Fibroblast of the aortic adventitia (primary cell): ENCODE results near the gene KCNJ10. TPM values are rescaled to one million over a fixed set of nuclear protein-coding genes. Genes with fewer than 3 reads are reported as not detected.

Source experiments
- DNase-seq: peaks from one replicate; pipeline ENCODE4 v3.0.0-alpha.2; 2010; ENCODE audit warnings: low read depth
- H3K4me3 ChIP-seq: 2 replicates; pipeline ENCODE4 v1.5.1; 2011; ENCODE audit warnings: low read depth, mild to moderate bottlenecking, control low read depth, low read length, moderate library complexity
- CTCF ChIP-seq: IDR thresholded peaks from 2 replicates; pipeline ENCODE4 v1.5.1; 2011; ENCODE audit warnings: mild to moderate bottlenecking, low read length, control low read depth, inconsistent platforms; ENCODE audit not compliant: insufficient read depth
- total RNA-seq: library from RNA; depleted of rRNA; stranded (reverse); fragments of >200 nt; gene quantifications from 2 replicates; pipeline ENCODE4 v1.2.3, GENCODE V29; 2012; ENCODE audit warnings: low replicate concordance

KCNJ10 gene
- total RNA-seq, 1 donor: not detected

GRCh38 chr1:159964144-159964543 lies 105.8 kb downstream of the KCNJ10 start:
- TF ChIP-seq CTCF: no peak
- peak overlapping the region; percentile 16 for H3K4me3 ChIP-seq
- no peak for DNase-seq

DNA sequence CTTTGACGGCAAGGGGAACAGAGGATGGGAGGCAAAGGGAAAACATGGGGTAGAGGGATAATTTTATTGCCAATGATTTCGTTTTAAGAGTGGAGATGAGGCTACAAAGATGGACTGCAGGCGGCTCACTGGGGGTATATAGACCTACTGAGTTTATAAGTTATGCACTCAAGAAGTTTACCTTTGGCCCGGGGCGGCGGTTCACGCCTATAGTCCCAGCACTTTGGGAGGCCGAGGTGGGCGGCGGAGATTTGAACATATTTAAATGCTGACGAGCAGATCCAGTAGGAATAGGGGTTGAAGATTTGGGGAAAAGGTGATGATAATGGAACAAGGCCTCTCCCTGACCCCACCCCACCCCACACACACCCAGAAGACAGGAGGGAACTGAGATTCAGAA lies 107.8 kb downstream of the KCNJ10 start:
- no peak for DNase-seq
- no peak for TF ChIP-seq CTCF
- peak overlapping the region; percentile 92 for H3K4me3 ChIP-seq

- H3K4me3 ChIP-seq: peak overlapping the region; percentile 92
- TF ChIP-seq CTCF: no peak
- DNase-seq: no peak
Measured at GRCh38 chr1:159961636-159962035, 108.3 kb downstream of the KCNJ10 start.

- no peak for TF ChIP-seq CTCF
- peak overlapping the region; percentile 92 for H3K4me3 ChIP-seq
- peak; percentile 99 for DNase-seq
Measured at GRCh38 chr1:159960721-159961381, 109.1 kb downstream of the KCNJ10 start.

DNA sequence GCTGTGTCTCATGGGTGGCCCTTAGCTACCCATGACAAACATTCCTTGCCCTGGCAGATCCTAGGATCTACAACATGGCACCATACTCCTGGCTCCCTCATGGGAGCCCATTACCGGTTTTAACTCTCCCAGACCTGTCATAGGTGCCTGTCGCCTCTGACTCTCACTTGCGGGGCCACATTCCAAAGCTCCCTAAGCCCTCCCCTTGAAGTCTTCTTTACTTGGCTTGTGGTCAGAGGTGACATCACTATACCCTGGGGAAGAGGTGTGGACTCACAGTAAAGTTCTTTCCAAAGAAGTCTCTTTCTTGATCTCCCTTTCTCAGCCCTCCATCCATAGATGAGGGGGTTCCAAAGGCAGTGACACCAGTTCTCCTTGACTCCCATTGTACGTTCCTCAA lies 110.5 kb downstream of the KCNJ10 start:
- DNase-seq: peak; percentile 55
- no peak for TF ChIP-seq CTCF
- H3K4me3 ChIP-seq: no peak overlapping the region

DNA sequence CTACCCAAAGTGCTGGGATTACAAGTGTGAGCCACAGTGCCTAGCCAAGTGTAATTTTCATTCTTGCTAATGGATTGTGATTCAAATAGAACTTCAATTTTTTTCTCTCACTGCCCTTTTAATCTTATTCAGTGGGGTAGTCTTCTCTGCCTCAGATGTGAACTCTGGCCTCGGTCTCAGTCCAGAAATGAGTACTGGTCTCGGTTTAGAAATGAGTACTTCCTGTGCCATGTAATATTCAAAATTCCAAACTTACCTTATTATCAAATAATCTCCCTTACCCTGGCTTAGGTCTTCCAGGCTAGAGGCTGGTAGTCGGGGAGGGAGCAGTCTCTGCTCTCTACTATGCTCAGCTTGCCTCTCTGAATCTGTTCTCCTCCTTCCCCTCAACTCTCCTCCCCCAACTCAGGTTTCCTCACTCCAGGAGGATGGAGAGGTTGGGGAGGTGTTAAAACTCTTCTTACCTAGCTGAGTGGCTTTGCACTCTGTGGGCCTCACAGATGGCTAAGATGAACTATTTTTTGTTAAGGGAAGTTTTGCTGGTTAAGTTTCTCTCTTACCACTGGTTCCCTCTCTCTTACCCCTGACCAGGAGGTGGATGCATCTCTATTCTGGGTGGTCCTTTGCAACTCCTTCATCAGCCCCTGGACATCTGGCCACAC lies 111.1 kb downstream of the KCNJ10 start:
- no peak for TF ChIP-seq CTCF
- DNase-seq: no peak
- H3K4me3 ChIP-seq: no peak overlapping the region
